HG03469 (cell line): Measurements from ENCODE around the gene LCOR.

Experiments
- ATAC-seq: cut with Tn5 transposase; IDR thresholded peaks from one replicate; pipeline ENCODE4 v1.9.1; 2021; ENCODE audit warnings: mild to moderate bottlenecking, moderate library complexity, moderate number of reproducible peaks; ENCODE audit not compliant: unreplicated experiment

Gene LCOR

GRCh38 chr10:96889415-96890171 lies 57.5 kb downstream of the LCOR start:
- ATAC-seq, result no peak

DNA sequence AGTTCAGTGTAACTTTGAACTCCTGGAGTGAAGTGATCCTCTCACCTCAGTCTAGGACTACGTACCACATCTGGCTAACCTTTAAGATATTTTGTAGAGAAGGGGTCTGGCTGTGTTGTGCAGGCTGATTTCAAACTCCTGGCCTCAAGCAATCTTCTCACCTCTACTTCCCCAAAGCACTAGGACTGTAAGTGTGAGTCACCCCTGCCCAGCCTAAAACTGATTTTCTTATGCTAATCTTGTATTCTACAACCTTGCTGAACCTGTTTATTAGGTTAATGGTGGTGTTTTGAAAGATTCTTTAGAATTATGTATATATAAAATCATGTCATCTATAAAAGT lies 58.0 kb downstream of the LCOR start:
- ATAC-seq, result no peak

- no peak for ATAC-seq
These were observed 58.5 kb downstream of the LCOR start for GRCh38 chr10:96890580-96890979.

DNA sequence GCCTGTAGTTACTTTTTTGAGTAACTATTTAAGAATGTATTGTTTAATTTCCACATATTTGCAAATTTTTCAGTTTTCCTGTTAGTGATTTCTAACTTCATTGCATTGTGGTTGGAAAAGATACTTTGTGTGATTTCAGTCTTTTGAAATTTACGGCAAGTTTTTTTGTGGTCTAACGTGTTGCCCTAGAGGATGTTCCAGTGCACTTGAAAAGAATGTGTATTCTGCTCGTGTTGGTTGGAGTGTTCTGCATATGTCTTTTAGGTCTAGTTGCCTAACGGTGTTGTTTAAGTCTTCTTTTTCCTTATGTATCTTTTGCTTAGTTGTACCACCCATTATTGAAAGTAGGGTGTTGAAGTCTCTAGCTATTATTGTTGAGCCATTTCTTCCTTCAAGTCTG lies 59.7 kb downstream of the LCOR start:
- no peak for ATAC-seq

DNA sequence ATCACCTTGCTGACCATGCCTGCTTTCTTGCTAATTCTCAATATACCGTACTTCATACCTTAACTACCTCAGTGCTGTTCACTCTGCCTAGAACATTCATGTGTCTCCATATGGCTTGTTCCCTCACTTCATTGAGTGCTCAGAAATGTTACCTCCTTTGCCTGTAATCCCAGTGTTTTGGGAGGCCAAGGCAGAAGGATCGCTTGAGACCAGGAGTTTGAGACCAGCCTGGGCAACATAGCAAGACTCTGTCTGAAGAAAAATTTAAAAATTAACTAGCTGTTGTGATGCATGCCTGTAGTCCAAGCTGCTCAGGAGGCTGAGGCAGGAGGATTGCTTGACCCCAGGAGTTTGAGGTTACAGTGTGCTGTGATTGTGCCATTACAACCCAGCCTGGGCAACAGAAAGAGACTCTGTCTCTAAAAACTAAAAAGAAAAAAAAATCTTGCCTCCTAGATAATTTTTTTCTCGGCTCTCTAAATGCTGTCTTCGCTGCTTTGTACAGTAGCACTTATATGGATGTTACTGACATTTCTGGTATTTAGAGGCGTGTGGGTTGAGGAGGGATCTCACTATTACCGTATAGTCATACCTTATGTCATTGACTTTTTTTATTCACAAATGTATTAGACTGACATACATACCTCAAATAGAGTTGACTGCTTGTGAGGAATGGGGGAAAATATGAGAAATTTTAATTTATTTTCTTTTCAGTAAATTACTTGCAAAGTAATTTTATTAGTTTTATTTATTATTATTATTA lies 63.7 kb downstream of the LCOR start:
- no peak for ATAC-seq

DNA sequence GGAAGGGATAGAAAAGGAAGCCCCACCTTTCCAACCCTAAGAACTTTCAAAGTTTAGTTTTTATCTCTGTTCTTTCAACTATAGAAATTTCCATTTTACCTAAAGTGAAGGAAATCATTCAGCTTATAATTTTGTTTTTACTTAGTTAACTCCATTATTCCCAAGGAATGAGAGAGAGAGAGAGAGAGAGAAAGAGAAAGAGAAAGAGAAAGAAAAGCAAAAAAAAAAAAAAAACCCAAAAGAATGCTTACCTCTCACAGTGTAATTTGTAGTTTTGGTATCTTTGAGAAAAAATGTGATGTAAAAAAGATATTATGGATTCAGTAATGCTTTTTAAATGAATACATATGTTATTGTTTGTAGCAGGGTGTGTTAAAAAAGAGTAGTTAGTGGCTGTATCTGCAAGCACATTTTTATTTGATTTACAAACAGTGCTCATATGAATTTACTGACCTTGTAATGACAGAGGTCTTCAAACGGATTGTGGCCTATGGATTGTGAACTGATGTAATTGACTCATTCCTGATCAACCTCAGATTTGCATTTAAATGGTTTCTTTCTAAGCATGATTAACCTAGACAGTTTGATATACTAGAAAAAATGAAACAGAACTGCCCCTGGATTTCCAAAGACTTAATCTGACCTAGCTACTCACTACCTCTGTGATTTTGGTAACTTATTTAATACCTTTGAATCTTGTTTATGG lies 64.9 kb downstream of the LCOR start:
- ATAC-seq, result no peak

DNA sequence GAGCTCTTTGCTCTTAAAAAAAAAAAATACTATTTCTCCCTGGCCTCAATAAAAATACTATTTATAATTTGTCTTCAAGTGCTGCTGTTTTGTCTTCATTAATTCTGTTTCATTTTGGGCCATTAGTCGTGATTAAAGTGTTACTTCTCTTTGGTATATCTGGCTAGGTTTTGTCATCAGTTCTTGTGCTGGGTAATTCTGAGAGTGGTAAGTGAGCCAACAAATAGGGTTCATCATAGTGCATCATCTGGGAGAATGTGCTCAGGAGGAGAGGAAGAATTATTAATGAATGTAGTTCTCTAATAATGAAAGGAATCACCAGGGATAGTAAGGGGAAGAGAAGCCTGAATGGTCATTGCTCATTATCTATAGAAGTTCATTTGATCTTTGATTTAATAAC lies 70.0 kb downstream of the LCOR start:
- no peak for ATAC-seq

DNA sequence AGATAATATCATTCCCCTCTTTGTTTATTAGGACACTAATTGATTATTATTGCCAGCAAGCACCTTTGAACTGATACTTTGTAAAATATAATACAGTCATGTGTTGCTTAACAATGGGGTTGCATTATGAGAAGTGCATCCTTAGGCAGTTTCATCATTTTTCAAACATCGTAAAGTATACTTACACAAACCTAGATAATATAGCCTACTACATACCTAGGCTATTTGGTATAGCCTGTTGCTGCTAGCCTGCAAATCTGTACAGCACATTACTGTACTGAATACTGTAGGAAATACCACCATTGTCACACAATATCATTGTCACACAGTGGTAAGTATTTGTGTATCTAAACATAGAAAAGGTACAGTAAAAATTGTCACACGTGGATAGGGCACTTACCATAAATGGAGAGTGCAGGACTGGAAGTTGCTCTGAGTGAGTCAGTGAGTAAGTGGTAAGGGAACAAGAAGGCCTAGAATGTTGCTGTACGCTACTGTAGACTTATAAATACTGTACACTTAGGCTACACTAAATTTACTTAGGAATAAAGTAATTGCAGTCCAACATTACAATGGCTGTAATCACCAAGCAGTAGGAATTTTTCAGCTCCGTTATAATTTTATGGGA lies 70.7 kb downstream of the LCOR start:
- no peak for ATAC-seq

DNA sequence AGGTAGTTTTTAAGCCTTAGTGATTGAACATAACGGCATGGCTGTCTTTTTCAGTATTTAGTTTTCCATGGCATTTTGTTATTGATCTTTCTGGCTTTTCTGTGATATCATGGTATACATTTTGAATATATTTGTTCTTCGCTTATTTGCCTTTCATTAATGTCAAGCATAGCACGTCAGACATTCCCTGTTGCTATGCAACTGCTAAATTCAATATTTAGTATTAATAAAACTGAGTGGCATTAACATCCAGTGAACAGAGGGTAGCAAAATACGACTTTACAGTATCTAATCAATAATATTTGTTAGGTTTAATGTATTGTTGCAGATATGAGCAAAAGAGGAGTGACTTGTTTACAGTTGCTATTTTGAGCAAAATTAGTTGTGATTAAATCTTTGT lies 72.5 kb downstream of the LCOR start:
- ATAC-seq, result no peak

GRCh38 chr10:96906864-96907263 lies 74.8 kb downstream of the LCOR start:
- ATAC-seq, result no peak

DNA sequence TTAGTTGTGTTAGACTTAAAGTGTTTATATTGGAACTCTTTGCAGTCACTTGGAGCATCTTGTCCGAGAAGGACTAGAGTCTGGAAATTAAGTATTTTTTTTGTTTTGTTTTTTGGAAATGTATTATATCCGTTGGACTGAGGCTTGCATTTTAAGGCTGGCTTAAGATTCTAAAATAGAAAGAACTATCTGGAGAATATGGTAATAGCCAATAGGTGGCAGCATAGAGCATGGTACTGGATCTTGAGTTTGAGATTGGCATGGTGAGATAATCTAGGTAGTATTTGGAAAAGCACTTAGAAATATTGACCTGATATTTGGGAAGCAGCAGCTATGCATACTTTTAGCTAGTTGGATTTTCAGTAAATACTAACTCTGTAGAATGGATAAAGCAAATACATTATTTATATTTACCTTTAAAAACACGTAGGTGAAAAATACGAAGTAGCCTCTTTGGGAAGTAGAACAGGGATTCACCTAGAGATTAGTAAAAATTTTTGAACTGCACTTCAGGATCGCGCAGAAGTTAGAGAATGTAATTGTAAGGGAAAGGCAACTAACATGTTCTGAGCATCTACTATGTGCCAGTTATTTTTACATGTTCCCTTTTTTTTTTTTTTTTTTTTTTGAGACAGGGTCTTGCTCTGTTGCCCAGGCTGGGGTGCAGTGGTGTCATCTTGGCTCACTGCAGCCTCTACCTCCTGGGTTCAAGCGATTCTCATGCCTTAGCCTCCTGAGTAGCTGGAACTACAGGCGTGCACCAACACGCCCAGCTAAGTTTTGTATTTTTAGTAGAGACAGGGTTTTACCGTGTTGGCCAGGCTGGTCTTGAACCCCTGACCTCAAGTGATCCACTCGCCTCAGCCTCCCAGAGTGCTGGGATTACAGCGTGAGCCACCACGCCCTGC lies 78.6 kb downstream of the LCOR start:
- no peak for ATAC-seq

GRCh38 chr10:96912405-96912804 lies 80.3 kb downstream of the LCOR start:
- no peak for ATAC-seq

DNA sequence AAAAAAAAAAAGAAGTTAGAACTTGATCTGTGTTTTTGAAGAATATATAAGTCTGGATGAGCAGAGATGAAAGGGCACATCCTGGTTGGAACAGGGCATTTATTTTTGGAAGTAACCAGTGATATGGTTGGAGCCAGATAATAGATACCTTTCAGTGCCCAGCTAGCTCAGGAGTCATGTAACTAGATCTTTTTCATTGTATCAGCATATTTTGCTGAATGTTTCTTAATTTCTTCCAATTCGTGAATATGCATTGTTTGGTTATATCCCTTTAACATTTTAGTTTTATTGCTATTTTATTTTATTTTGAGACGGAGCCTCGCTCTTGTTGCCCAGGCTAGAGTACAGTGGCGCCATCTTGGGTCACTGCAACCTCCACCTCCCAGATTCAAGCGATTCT lies 81.8 kb downstream of the LCOR start:
- no peak for ATAC-seq

DNA sequence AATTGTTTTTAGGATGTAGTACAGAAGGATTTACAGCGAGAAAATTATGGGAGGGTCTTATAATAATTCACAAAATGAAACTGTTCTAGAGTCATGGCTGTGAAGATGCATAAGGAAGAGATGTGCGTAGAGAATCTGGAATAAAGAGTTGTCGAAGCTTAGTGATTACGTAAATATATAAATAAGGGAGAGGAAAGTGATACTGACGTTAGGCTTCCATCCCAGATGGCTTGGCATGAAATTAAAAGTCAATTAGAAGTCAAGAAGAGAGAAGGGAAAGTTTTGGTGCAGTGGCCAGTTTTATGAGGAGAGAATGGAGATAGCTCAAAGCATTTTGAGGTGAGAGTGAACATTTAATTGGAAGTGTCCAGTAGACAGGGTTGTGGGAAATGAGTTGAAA lies 85.5 kb downstream of the LCOR start:
- ATAC-seq, result no peak

GRCh38 chr10:96918214-96919002 lies 86.3 kb downstream of the LCOR start:
- ATAC-seq, result no peak

DNA sequence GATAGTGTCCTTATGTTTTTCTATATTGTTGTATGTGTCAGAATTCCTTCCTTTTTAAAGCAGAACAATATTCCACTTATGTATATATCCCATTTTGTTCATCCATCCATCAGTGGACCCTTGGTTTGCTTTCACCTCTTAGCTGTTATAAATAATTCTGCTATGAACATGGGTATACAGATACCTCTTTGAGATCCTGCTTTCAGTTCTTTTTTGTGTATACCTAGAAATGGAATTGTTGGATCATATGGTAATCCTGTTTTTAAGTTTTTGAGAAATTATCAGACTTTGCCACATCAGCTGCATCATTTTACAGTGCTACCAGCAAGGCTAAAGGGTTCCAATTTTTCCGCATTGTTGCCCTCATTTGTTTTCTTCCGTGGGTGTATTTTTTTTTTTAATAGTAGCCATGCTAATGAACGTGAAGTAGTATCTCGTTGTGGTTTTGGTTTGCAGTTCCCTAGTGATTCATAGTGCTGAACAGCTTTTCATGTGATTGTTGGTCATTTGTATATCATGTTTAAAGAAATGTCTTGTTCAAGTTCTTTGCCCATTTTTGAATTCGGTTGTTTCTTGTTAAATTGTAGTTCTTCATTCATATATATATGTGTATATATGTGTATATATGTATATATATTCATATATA lies 87.8 kb downstream of the LCOR start:
- no peak for ATAC-seq

GRCh38 chr10:96921655-96922054 lies 89.6 kb downstream of the LCOR start:
- ATAC-seq, result no peak

DNA sequence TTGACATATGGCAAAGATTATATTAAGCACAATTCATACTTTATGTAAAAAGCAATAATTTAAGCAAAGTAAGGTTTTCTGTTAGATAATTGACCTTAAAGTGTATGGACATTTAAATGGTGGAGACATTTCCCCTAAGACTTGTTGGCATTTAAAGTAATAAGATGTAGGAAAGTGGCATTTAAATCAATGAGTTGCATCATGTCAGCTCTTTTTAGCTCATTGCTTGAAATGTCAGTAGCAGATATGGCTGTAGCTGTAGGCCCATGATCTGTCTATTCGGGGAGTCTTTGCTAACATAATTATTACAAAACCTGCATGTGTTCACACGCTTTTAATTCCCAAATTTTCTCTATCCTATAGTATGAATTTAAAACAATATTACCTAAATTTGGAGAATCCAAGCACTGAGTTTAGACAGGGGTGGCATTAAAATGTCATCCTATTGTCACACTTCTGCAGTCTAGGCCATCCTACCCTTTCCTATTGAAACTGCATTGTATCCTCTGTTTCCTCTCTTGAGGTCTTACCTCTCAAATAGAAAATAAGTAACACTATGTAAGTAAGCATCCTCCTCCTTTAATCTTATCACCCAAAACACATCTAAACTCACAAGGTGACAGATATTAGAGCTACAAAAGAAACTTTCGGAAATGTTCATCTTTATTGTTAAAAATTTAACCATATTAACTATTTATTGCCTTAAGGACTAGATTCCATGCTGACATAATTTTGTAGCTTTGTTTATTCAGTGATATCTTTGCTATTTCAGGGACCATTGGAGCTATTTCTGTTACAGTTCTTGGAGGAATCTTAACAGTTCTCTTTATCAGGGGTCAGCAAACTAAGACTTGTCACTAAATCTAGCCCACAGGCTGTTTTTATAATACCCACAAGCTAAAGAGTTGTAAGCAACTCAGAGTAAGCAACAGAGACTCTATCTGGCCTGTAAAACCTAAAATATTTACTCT lies 91.2 kb downstream of the LCOR start:
- no peak for ATAC-seq
